IPS-20b (cell line): ENCODE measurements around the gene ARF1.
A peak's percentile ranks its signal among the peaks of the same experiment; 100 is the strongest.
"Not testable (repeated sequence)": the region's sequence is repeated elsewhere in the genome, so short reads cannot be mapped to it uniquely, and the experiment has no call there.

Experiments used
- H3K27ac ChIP-seq: one replicate; pipeline ENCODE4 v1.5.1; 2013; ENCODE audit warnings: low read length
- H3K27me3 ChIP-seq: 2 replicates; pipeline ENCODE4 v1.6.1; 2013; ENCODE audit warnings: mild to moderate bottlenecking, low read length, inconsistent platforms; ENCODE audit not compliant: insufficient read depth
- H3K36me3 ChIP-seq: 2 replicates; pipeline ENCODE4 v1.6.1; 2013; ENCODE audit warnings: low read depth, mild to moderate bottlenecking, inconsistent platforms, low read length, moderate library complexity; ENCODE audit not compliant: insufficient read depth
- H3K4me1 ChIP-seq: 2 replicates; pipeline ENCODE4 v1.6.1; 2013; ENCODE audit warnings: mild to moderate bottlenecking, control low read depth, inconsistent platforms, low read length, moderate library complexity; ENCODE audit not compliant: insufficient read depth
- H3K4me3 ChIP-seq: 2 replicates; pipeline ENCODE4 v1.5.1; 2013; ENCODE audit warnings: mild to moderate bottlenecking, low read length, inconsistent platforms
- H3K9ac ChIP-seq: 2 replicates; pipeline ENCODE4 v1.6.1; 2013; ENCODE audit warnings: low read depth, mild to moderate bottlenecking, inconsistent platforms, low read length, moderate library complexity
- H3K9me3 ChIP-seq: 2 replicates; pipeline ENCODE4 v1.6.1; 2013; ENCODE audit warnings: mild to moderate bottlenecking, low read depth, low read length, inconsistent platforms; ENCODE audit not compliant: insufficient read depth

The ARF1 gene

GRCh38 chr1:228110556-228110955 is 28.0 kb downstream of the ARF1 start:
- Histone ChIP-seq H3K36me3 (peaks cover 21% of the 10 kb centered on the region), H3K27me3 (peaks cover 15% of the 10 kb centered on the region; the same call in 1 of the 2 replicates), H3K4me3 (0 out of 2 replicates have a peak overlapping the region, but pooled peaks have one; percentile 98), H3K4me1 (peaks cover 4% of the 10 kb centered on the region), H3K27ac (no peak overlapping the region), H3K9ac (no peak overlapping the region), H3K9me3 (peaks cover 7% of the 10 kb centered on the region; the same call in 1 of the 2 replicates)

DNA sequence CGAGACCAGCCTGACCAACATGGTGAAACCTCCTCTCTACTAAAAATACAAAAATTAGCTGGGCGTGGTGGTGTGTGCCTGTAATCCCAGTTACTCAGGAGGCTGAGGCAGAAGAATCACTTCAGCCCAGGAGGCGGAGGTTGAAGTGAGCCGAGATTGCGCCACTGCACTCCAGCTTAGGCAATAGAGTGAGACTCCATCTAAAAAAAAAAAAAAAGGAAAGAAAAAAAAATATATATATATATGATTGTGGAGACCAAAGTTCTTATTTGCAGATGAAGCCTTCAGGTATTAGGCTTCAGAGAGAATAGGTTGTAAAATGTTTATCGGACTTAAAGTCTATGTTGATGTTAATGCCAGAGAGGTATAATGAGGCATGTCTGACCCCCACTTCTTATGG is 28.8 kb downstream of the ARF1 start:
- H3K36me3 ChIP-seq = peaks cover 15% of the 10 kb centered on the region
- H3K27me3 ChIP-seq = peaks cover 15% of the 10 kb centered on the region; the same call in 1 of the 2 replicates
- H3K9me3 ChIP-seq, H3K9ac ChIP-seq, H3K4me3 ChIP-seq, H3K27ac ChIP-seq, H3K4me1 ChIP-seq: not testable (repeated sequence)

GRCh38 chr1:228112167-228112566 is 29.7 kb downstream of the ARF1 start:
- Histone ChIP-seq H3K27ac (no peak overlapping the region), H3K4me3 (no peak overlapping the region), H3K9ac (no peak overlapping the region), H3K4me1 (peaks cover 4% of the 10 kb centered on the region), H3K36me3 (peaks cover 6% of the 10 kb centered on the region; the same call in 1 of the 2 replicates), H3K9me3 (peaks cover 17% of the 10 kb centered on the region; the same call in 1 of the 2 replicates), H3K27me3 (peaks cover 15% of the 10 kb centered on the region; the same call in 1 of the 2 replicates)

DNA sequence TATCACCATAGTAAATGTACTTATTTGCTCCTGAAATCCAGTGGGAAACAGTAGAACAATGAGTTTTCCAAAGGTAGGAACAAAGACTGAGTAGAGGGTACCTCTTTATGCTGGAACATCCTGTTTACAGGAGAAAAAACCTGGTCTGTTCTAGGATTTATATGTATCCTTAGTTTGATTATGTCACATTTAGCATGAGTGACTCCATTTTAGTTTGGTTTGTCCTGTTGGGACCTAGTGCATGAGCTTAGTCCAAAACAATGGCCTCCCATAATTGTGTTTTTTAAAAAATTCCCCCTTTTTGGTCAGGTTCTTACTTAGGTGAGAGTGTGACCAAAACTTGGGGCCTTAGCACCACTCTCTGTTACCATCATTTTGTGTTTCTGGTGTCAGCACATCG is 30.1 kb downstream of the ARF1 start:
- Histone ChIP-seq H3K4me1 (peaks cover 4% of the 10 kb centered on the region), H3K27me3 (peaks cover 15% of the 10 kb centered on the region; the same call in 1 of the 2 replicates), H3K4me3 (no peak overlapping the region), H3K9me3 (peaks cover 22% of the 10 kb centered on the region), H3K27ac (no peak overlapping the region), H3K36me3 (peaks cover 2% of the 10 kb centered on the region; the same call in 1 of the 2 replicates), H3K9ac (no peak overlapping the region)

GRCh38 chr1:228114827-228115226 is 32.3 kb downstream of the ARF1 start:
- Histone ChIP-seq H3K36me3 (no peaks in the 10 kb centered on the region), H3K4me3 (no peak overlapping the region), H3K27ac (no peak overlapping the region), H3K9me3 (peaks cover 41% of the 10 kb centered on the region), H3K9ac (no peak overlapping the region), H3K27me3 (peaks cover 11% of the 10 kb centered on the region; the same call in 1 of the 2 replicates), H3K4me1 (no peaks in the 10 kb centered on the region)

GRCh38 chr1:228117335-228117734 is 34.8 kb downstream of the ARF1 start:
- Histone ChIP-seq H3K9me3 (peaks cover 50% of the 10 kb centered on the region), H3K4me1 (no peaks in the 10 kb centered on the region), H3K36me3 (no peaks in the 10 kb centered on the region), H3K4me3 (no peak overlapping the region), H3K27me3 (no peaks in the 10 kb centered on the region), H3K27ac (no peak overlapping the region), H3K9ac (no peak overlapping the region)

GRCh38 chr1:228118040-228118439 is 35.5 kb downstream of the ARF1 start:
- Histone ChIP-seq H3K27ac (no peak overlapping the region), H3K4me1 (no peaks in the 10 kb centered on the region), H3K9ac (no peak overlapping the region), H3K36me3 (no peaks in the 10 kb centered on the region), H3K4me3 (no peak overlapping the region), H3K9me3 (peaks cover 50% of the 10 kb centered on the region), H3K27me3 (0 out of 2 replicates have a peak, but pooled peaks cover 6% of the 10 kb centered on the region)

DNA sequence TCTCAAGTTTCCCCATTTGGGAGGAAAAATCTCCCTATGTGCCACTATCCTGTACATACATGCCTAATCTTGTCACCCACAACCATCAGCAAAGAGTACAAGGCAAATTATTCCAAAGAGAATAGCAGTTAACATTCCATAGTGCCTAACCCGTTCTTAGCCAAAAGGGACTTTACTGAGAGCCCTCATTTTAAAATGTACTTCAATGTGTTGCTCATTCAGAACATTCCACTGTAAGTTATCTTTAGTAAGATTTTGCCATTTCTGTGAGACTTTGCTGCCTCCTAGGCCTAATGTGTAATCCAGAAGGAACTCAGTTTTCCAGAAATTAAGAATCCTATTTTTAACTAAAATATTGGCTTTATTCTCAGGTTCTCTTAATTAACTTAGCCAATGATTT is 37.8 kb downstream of the ARF1 start:
- no peaks in the 10 kb centered on the region for H3K36me3 ChIP-seq
- peaks cover 20% of the 10 kb centered on the region for H3K27me3 ChIP-seq
- no peak overlapping the region for H3K27ac ChIP-seq
- H3K4me3 ChIP-seq = no peak overlapping the region
- H3K9ac ChIP-seq = no peak overlapping the region
- H3K9me3 ChIP-seq = peaks cover 44% of the 10 kb centered on the region
- H3K4me1 ChIP-seq = no peaks in the 10 kb centered on the region

DNA sequence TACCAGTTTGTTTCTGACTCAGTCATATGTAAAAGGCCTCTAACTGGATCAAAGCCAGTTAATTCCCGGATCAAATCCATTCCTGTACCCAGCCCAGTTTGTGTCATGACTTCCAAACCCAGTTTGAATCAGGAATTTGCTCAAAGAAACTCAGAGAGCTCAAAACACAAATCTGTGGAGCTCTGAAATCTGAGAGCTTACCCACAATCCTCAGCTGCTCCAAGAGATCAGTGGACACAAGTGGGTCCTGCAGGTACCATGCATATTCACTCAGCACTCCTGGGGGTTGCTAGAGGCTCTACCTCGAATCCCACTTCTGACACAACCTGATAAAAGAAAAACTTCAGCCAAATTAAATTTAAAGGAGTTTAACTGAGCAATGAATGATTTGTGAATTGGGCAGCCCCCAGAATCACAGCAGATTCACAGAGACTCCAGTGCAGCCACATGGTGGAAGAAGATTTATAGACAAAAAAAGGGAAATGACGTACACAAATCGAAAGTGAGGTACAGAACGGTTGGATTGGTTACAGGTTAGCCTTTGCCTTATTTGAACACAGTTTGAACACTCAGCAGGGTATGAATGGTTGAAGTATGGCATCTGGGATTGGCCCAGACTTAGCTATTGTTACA is 38.5 kb downstream of the ARF1 start:
- Histone ChIP-seq H3K4me3 (no peak overlapping the region), H3K9ac (no peak overlapping the region), H3K27me3 (peaks cover 24% of the 10 kb centered on the region), H3K27ac (no peak overlapping the region), H3K4me1 (no peaks in the 10 kb centered on the region), H3K36me3 (no peaks in the 10 kb centered on the region), H3K9me3 (peaks cover 43% of the 10 kb centered on the region)

- H3K9ac ChIP-seq = no peak overlapping the region
- peaks cover 32% of the 10 kb centered on the region for H3K27me3 ChIP-seq
- H3K9me3 ChIP-seq = peaks cover 24% of the 10 kb centered on the region
- H3K4me1 ChIP-seq = no peaks in the 10 kb centered on the region
- H3K27ac ChIP-seq = no peak overlapping the region
- H3K4me3 ChIP-seq = no peak overlapping the region
- no peaks in the 10 kb centered on the region for H3K36me3 ChIP-seq
Measured at GRCh38 chr1:228122921-228123441, 40.5 kb downstream of the ARF1 start.

DNA sequence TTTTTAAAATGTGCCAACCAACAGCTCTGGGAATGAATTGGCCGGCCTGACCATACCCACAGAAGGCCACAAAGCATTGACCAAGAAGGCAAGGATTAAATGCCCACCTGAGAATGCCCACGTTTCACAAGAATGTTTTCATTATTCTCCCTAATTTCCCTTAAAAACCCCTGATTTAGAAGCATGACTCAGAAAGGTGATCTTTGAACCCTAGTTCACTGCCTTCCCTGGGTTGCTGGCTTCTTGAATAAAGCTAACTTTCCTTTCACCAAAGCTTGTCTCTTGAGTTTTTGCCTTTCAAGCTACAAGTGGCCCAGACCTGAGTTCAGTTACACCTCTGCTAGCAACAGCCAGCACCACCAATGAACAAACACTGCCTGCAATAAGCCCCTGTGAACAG is 41.0 kb downstream of the ARF1 start:
- Histone ChIP-seq H3K27ac (no peak overlapping the region), H3K27me3 (peaks cover 36% of the 10 kb centered on the region), H3K36me3 (no peaks in the 10 kb centered on the region), H3K9ac (no peak overlapping the region), H3K4me1 (no peaks in the 10 kb centered on the region), H3K4me3 (no peak overlapping the region), H3K9me3 (peaks cover 19% of the 10 kb centered on the region)

DNA sequence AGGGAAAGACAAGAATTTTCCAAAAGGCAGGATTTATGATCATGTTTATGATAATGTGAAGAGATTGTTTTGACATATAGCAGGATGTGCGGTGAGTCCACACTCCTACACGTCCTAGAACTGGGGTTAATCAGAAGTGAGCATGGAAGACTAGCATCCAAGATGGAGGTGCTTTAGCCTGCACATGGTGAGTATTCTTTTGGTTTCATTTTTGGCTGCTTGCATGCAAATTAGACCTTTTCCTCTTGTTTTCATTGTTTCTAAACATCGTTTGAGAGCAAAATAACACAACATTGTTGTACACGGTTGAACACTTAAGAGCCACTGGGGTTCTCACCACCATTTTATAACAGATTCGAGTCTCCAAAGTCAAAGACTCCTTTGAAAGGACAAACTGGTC is 42.7 kb downstream of the ARF1 start:
- peaks cover 47% of the 10 kb centered on the region for H3K27me3 ChIP-seq

More for the DNA sequence above, 42.7 kb downstream of the ARF1 start:
- H3K4me3 ChIP-seq = no peak overlapping the region
- no peak overlapping the region for H3K9ac ChIP-seq
- H3K27ac ChIP-seq = no peak overlapping the region
- H3K4me1 ChIP-seq = no peaks in the 10 kb centered on the region
- H3K9me3 ChIP-seq = peaks cover 6% of the 10 kb centered on the region
- no peaks in the 10 kb centered on the region for H3K36me3 ChIP-seq
